MM.1S (cell line): Measurements from ENCODE around the gene GAGE12J.
"Not testable (repeated sequence)": the region's sequence is repeated elsewhere in the genome, so short reads cannot be mapped to it uniquely, and the experiment has no call there.

ENCODE experiments used
- CTCF ChIP-seq: fragments of 300-600 bp; sonication (generic); IDR thresholded peaks from 2 replicates; pipeline ENCODE4 v1.5.1; 2016; ENCODE audit warnings: antibody characterized with exemption, low read length, mixed read lengths
- EZH2 ChIP-seq: fragments of 300-600 bp; sonication (generic); optimal IDR thresholded peaks from 2 replicates; pipeline ENCODE3; 2017; ENCODE audit warnings: low read depth, mild to moderate bottlenecking, antibody characterized with exemption, low read length, mixed read lengths
- EZH2phosphoT487 ChIP-seq: fragments of 300-600 bp; sonication (generic); IDR thresholded peaks from 2 replicates; pipeline ENCODE4 v1.6.1; 2018; ENCODE audit warnings: antibody characterized with exemption, low read length

GRCh38 chrX:49321737-49322136 lies at the start of gene GAGE12J:
- not testable (repeated sequence) for TF ChIP-seq CTCF, EZH2phosphoT487, EZH2
